Tibial artery (tissue), 4 donors: ENCODE data around the gene EXOC3L4.
A peak's percentile ranks its signal among the peaks of the same experiment; 100 is the strongest.
"Not testable (repeated sequence)": the region's sequence is repeated elsewhere in the genome, so short reads cannot be mapped to it uniquely, and the experiment has no call there.

Experiments
- DNase-seq, 2 donors: peaks; one replicate each; pipeline ENCODE4 v3.0.0-alpha.2; 2019
- H3K27ac ChIP-seq, 2 donors: fragments of 200-600 bp; sonication (generic) in 1 of 2; 1 replicate in 1 of 2; 2 replicates in 1 of 2; pipeline ENCODE4 v1.5.1; 2018 to 2019; ENCODE audit warnings: mild to moderate bottlenecking in 1 of 2
- H3K27me3 ChIP-seq, 2 donors: fragments of 200-600 bp; sonication (generic) in 1 of 2; one replicate each; pipeline versions ENCODE4 v1.5.1 to v1.6.0; 2016 to 2019
- H3K36me3 ChIP-seq, 3 donors: fragments of 200-600 bp; sonication (generic) in 2 of 3; one replicate each; pipeline ENCODE4 v1.5.1; 2016 to 2019; ENCODE audit warnings: mild to moderate bottlenecking in 2 of 3
- H3K4me1 ChIP-seq, 4 donors: fragments of 200-600 bp; sonication (generic) in 2 of 4; 1 replicate in 3 of 4; 2 replicates in 1 of 4; pipeline ENCODE4 v1.5.1; 2016 to 2019
- H3K4me3 ChIP-seq, 2 donors: fragments of 200-600 bp; sonication (generic) in 1 of 2; 1 replicate in 1 of 2; 2 replicates in 1 of 2; pipeline ENCODE4 v1.5.1; 2018 to 2019; ENCODE audit warnings: mild to moderate bottlenecking in 2 of 2
- H3K9me3 ChIP-seq, 3 donors: fragments of 200-600 bp; sonication (generic) in 1 of 3; one replicate each; pipeline ENCODE4 v1.5.1; 2016 to 2019
- intact Hi-C: fragments of 100-400 bp; cut with DNase I; formaldehyde crosslinking; loops from one replicate; pipeline ENCODE4 v1.15.0; 2023; ENCODE audit warnings: low total_unique reads
- TF ChIP-seq, protein P1 (sequence below), 2 experiments: fragments of 200-600 bp in 1 of 2; fragments of 450-650 bp in 1 of 2; IDR thresholded peaks; one replicate each; pipeline ENCODE4 v1.5.1; 2017 to 2019; ENCODE audit warnings: antibody characterized with exemption in 2 of 2, mild to moderate bottlenecking in 1 of 2, moderate library complexity in 1 of 2

The EXOC3L4 gene

DNA sequence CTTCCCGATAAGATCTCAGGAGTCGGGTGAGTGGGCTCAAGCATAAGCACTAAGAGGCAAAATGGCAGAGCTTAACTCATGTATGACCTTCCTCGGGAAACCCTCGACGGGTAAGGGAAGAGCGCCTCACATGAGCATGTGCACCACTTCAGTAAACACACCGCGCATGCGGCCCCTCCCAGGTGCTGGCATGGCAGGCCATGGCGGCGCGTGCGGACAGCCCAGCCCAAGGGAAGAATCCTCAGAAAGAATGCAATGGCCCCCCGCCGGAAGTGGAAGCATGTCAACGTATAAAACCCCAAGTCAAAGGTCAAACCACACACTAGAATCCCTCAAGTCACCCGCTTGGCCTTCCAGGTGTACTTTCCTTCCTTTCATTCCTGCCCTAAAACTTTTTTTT lies 22.1 kb downstream of the EXOC3L4 start:
- Histone ChIP-seq H3K4me3 (no peak overlapping the region), H3K36me3 (no peaks in the 10 kb centered on the region), H3K9me3 (no peaks in the 10 kb centered on the region), H3K27ac (no peak overlapping the region), H3K4me1 (peaks cover 0 to 23% (median 9%) of the 10 kb centered on the region in 4 donors), H3K27me3 (peaks cover 0 to 30% of the 10 kb centered on the region in 2 donors)
- TF ChIP-seq, protein P1, sequence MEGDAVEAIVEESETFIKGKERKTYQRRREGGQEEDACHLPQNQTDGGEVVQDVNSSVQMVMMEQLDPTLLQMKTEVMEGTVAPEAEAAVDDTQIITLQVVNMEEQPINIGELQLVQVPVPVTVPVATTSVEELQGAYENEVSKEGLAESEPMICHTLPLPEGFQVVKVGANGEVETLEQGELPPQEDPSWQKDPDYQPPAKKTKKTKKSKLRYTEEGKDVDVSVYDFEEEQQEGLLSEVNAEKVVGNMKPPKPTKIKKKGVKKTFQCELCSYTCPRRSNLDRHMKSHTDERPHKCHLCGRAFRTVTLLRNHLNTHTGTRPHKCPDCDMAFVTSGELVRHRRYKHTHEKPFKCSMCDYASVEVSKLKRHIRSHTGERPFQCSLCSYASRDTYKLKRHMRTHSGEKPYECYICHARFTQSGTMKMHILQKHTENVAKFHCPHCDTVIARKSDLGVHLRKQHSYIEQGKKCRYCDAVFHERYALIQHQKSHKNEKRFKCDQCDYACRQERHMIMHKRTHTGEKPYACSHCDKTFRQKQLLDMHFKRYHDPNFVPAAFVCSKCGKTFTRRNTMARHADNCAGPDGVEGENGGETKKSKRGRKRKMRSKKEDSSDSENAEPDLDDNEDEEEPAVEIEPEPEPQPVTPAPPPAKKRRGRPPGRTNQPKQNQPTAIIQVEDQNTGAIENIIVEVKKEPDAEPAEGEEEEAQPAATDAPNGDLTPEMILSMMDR (IDR thresholded peaks at IDR 0.05): no peak
- intact Hi-C loops: no loop called here
- DNase-seq: no peak

DNA sequence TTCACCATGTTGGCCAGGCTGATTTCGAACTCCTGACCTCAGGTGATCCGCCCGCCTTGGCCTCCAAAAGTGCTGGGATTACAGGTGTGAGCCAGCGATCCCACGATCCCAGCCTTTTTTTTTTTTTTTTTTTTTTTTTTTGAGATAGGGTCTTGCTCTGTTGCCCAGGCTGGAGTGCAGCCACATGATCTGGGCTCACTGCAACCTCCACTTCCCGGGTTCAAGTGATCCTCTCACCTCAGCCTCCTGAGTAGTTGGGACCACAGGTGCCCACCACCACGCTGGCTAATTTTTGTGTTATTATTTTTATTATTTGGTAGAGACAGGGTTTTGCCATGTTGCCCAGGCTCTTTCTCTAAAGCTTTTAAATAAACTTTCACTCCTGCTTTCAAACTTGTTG lies 23.0 kb downstream of the EXOC3L4 start:
- peaks cover 0 to 30% of the 10 kb centered on the region in 2 donors for H3K27me3 ChIP-seq
- H3K9me3 ChIP-seq, H3K27ac ChIP-seq, intact Hi-C loops, H3K4me3 ChIP-seq, H3K36me3 ChIP-seq, DNase-seq: not testable (repeated sequence)
- H3K4me1 ChIP-seq: peaks cover 0 to 32% (median 17%) of the 10 kb centered on the region in 4 donors

DNA sequence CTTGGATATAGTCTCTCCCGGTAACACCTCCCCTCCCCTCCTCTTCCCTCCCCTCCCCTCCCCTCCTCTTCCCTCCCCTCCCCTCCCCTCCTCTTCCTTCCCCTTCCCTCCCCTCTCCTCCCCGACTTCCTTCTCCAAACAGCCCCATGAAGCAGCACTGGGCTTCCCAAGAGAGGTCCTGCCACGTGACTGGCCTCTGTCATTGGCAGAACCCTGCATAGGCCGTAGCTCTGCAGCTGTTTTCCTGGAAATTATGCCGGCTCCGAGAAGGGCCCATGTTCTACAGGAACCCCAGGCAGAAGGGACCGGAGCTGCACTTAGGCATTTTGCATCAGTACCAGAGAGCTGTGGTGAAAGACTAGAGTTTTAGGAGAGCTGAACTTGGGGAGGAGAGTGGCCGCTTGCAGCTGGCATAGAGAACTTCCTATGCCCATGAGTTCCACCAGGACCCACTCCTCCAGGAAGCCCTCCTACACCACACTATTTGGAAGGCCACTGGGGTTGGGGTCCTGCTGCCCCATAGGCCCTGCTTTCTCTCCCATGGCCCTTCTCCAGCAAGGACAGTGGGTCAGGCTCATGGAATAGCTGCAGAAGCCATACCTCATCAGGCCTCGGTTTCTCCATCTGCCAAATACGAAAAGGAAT lies 23.6 kb downstream of the EXOC3L4 start:
- peak; percentile 84 to 87 for DNase-seq
- peaks cover 0 to 38% (median 23%) of the 10 kb centered on the region in 4 donors for H3K4me1 ChIP-seq
- TF ChIP-seq, protein P1 (IDR thresholded peaks at IDR 0.05): no peak
- no peak overlapping the region for H3K4me3 ChIP-seq
- H3K9me3 ChIP-seq: no peaks in the 10 kb centered on the region
- peak overlapping the region in 1 of 2 donors; percentile 30 for H3K27ac ChIP-seq
- intact Hi-C loops: no loop called here
- H3K27me3 ChIP-seq: peaks cover 0 to 30% of the 10 kb centered on the region in 2 donors
- no peaks in the 10 kb centered on the region for H3K36me3 ChIP-seq

DNA sequence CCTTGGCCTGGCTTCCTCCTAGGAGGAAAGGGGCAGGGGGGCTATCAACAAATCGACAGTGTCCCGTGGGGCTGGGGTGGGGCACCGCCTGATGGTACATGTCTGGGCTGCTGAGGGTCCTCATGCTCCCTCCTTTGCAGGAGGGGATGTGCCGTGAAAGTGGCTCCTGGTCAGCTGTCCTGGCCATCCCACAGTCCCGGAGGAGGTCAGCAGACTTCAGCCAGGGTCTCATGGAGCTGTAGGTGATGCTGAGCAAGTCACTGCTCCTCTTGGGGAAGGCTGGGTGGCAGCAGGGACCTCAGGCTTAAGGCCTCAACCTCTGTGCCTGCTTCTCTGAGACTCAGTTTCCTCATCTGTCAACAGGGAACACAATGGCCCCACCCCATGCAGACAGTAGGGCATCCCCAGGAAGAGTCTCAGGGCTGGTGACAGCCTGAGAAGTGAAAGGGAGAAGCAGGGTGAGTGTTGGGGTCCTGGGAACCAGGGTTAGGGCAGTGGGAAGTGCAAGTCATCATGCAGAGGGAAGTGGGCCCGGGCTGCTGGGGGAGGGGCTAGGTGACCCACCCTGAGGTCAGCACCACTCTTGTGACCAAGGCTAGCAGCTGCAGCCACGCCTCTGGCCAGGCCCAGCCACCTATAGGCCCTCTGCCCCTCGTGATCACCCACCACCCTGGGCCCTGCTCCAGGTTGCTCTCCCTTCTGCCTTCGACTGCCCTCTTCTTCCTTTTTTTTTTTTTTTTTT lies 24.3 kb downstream of the EXOC3L4 start:
- Histone ChIP-seq H3K4me3 (no peak overlapping the region), H3K4me1 (peaks cover 0 to 45% (median 30%) of the 10 kb centered on the region in 4 donors), H3K9me3 (no peaks in the 10 kb centered on the region), H3K27me3 (peaks cover 0 to 30% of the 10 kb centered on the region in 2 donors), H3K36me3 (no peaks in the 10 kb centered on the region), H3K27ac (peak overlapping the region in 1 of 2 donors; percentile 30)
- DNase-seq: peak; percentile 81 to 89
- intact Hi-C loops: no loop called here
- TF ChIP-seq, protein P1 (IDR thresholded peaks at IDR 0.05): no peak

DNA sequence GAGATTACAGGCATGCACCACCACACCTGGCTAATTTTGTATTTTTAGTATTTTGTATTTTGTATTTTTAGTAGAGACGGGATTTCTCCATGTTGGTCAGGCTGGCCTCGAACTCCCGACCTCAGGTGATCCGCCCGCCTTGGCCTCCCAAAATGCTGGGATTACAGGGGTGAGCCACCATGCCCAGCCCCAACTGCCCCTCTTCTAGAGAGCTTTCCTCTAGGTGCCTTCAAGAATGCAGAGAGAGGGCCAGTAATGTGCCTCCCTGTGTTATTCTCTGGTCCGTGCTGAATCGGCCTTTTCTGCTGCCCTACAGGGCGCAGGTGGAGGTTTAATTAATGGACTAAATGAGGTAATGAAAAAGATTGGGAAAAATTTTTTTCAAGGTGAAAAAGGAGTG lies 25.0 kb downstream of the EXOC3L4 start:
- H3K4me3 ChIP-seq, H3K27ac ChIP-seq, H3K9me3 ChIP-seq, DNase-seq, H3K36me3 ChIP-seq, intact Hi-C loops: not testable (repeated sequence)
- Histone ChIP-seq H3K27me3 (peaks cover 0 to 34% of the 10 kb centered on the region in 2 donors), H3K4me1 (peaks cover 0 to 50% (median 37%) of the 10 kb centered on the region in 4 donors)

DNA sequence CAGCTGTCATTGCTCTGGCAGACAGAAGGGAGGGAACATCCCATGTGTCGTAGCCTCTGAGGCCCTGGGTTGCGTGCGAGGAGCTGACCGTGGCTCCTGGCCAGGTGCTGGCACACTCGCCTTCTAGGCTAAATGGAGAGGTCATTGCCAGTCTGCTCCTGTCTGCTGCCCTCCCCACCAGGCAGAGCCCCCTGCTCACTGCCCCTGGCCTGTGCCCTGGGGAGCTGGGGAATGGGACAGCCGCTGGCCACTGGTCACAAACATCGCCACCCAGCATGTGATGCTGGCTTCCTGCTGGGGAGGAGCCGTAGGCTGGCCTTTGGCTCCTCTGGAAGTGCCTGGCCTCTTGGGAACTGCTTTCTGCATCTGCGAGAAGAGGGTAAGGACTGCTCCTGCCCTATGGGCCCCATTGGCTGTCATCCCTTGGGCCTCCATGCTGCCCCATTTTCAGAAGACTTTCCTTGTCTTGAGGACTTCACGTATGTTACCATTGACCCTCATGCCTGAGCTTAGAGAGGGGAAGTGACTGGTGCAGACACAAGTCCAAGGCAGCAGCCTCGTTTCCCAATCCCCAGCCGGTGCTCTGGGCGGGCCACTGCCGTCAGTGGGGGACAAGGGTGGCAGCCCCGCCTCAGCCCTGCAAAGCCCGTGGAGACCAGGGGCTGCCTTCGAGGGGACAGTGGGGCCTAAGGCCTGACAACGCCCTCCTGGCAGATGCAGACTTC lies 26.8 kb downstream of the EXOC3L4 start:
- DNase-seq: peak; percentile 79 to 83
- peaks cover 0 to 55% (median 38%) of the 10 kb centered on the region in 4 donors for H3K4me1 ChIP-seq
- H3K36me3 ChIP-seq: no peaks in the 10 kb centered on the region
- TF ChIP-seq, protein P1 (IDR thresholded peaks at IDR 0.05): no peak
- peak overlapping the region; percentile 51 to 63 for H3K4me3 ChIP-seq
- peaks cover 0 to 51% of the 10 kb centered on the region in 2 donors for H3K27me3 ChIP-seq
- intact Hi-C loops: no loop called here
- H3K27ac ChIP-seq: peak overlapping the region; percentile 58 to 63
- no peaks in the 10 kb centered on the region for H3K9me3 ChIP-seq
